ENCODE measurements around the gene S100A8.
A peak's percentile ranks its signal among the peaks of the same experiment; 100 is the strongest.
"Not testable (repeated sequence)": the region's sequence is repeated elsewhere in the genome, so short reads cannot be mapped to it uniquely, and the experiment has no call there.

Gene S100A8

GRCh38 chr1:153415850-153416570 lies 25.1 kb upstream of the S100A8 start, which contains the start of gene S100A7A:
TSS of gene S100A7A (plus strand) at chr1:153416520. CDS start at chr1:153418083, 1,563 bp downstream.
- no peak for DNase-seq

- not testable (repeated sequence) for DNase-seq
Measured at GRCh38 chr1:153413961-153414360, 23.1 kb upstream of the S100A8 start.

GRCh38 chr1:153407274-153407673 lies 16.4 kb upstream of the S100A8 start:
- not testable (repeated sequence) for DNase-seq

- DNase-seq: not testable (repeated sequence)
Measured at GRCh38 chr1:153405825-153406599, 15.1 kb upstream of the S100A8 start.

- peak in 2 of 14 donors; percentile 2 to 3 for DNase-seq
Measured at GRCh38 chr1:153404768-153405167, 13.9 kb upstream of the S100A8 start.

- DNase-seq: no peak
Measured at GRCh38 chr1:153404086-153404635, 13.3 kb upstream of the S100A8 start.

GRCh38 chr1:153403421-153404085 lies 12.7 kb upstream of the S100A8 start:
- DNase-seq: no peak

- no peak for DNase-seq
Measured at GRCh38 chr1:153402226-153402625, 11.4 kb upstream of the S100A8 start.

- DNase-seq: no peak
Measured at GRCh38 chr1:153401461-153401860, 10.6 kb upstream of the S100A8 start.

GRCh38 chr1:153400244-153400643 lies 9.4 kb upstream of the S100A8 start:
- no peak for DNase-seq

- no peak for DNase-seq
Measured at GRCh38 chr1:153399401-153400055, 8.7 kb upstream of the S100A8 start.

- no peak for DNase-seq
Measured at GRCh38 chr1:153397924-153398651, 7.2 kb upstream of the S100A8 start.

- no peak for DNase-seq
Measured at GRCh38 chr1:153397051-153397923, 6.4 kb upstream of the S100A8 start.

- no peak for DNase-seq
Measured at GRCh38 chr1:153396461-153396860, 5.6 kb upstream of the S100A8 start.

- DNase-seq: no peak
Measured at GRCh38 chr1:153395776-153396175, 4.9 kb upstream of the S100A8 start.

- no peak for DNase-seq
Measured at GRCh38 chr1:153395136-153395685, 4.3 kb upstream of the S100A8 start.

GRCh38 chr1:153394391-153394790 lies 3.5 kb upstream of the S100A8 start:
- DNase-seq: no peak

- DNase-seq: no peak
Measured at GRCh38 chr1:153393926-153394325, 3.1 kb upstream of the S100A8 start.

GRCh38 chr1:153392822-153393221 lies 1.9 kb upstream of the S100A8 start:
- no peak for DNase-seq

GRCh38 chr1:153392258-153392657 lies 1.4 kb upstream of the S100A8 start:
- no peak for DNase-seq
